ENCODE results near the gene RIMS4. TPM values are rescaled to one million over a fixed set of nuclear protein-coding genes. Genes with fewer than 3 reads are reported as not detected.
A peak's percentile ranks its signal among the peaks of the same experiment; 100 is the strongest.
"Not testable (repeated sequence)": the region's sequence is repeated elsewhere in the genome, so short reads cannot be mapped to it uniquely, and the experiment has no call there.

RIMS4 gene
- total RNA-seq, 1 donor from 2014 or later, result 3.7 TPM

DNA sequence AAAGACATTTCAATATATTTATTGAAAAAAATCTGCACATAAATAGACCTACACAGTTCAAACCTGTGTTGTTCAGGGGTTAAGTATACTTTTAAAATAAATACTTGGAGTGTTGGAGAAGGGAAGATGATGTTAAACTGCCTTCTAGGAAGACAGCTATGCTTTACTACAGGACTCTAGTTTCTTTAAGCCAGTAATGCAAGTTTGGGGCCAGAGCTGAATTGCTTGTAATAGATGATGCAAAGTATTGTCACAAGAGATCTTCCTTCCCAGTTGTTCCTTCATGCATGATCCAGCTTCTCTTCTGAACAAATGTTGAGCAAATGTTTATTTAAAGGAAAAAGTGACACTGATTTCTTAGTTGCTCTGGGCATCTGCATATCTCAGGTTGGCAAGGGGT, 20.2 kb upstream of the RIMS4 start:
- no peak for DNase-seq

DNA sequence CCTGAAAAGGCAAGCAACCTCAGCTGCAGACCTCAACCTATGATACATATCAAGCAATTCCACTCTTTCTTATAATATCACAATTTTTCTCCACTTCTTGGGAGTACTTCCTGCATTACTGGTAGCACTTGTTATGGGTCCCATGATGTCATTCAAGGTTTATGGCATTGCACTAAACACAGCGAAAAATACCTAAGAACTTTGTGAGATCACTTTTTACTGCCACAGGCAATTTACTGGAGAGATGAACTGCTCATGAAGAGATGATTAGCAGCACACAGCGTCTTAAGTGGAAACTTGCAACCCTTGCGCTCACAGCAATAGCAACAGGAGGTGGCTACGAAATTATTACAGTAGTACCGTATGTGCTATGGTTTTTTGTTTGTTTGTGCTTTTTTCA, 19.3 kb upstream of the RIMS4 start:
- DNase-seq, result no peak

DNA sequence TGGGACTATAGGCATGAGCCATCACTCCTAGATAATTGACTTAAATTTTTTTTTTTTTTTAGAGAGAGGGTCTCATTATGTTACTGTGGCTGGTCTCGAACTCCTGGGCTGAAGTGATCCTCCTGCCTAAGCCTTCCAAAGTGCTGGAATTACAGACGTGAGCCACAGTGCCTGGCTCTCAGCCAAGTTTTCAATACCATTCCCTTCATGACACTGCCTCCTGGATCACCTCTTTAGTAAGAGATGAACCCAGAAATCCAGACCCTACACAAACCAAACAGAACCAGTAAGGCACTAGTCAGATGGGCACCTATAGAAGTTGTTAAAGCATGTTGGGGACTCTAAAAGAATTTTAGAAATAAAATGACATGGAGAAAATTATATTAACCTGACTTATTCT, 18.3 kb upstream of the RIMS4 start:
- no peak for DNase-seq

DNA sequence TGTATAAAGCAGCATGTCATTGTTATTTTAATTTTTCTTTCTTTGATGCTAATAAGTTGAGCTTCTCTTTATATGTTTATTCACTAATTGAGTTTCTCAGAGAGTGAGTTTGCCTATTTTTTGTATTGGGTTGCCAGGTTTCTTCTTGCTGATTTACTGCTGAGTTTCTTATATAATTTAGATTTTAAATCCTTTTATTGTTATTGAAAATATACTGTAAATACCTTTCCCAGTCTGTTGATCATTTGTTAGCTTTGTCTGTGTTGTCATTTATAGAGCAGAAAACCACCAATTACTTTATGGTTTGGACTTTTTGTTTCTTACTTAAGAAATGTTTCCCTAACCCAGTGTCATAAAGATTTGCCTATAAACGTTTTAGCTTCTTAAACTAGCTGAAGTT, 17.1 kb upstream of the RIMS4 start:
- no peak for DNase-seq

DNA sequence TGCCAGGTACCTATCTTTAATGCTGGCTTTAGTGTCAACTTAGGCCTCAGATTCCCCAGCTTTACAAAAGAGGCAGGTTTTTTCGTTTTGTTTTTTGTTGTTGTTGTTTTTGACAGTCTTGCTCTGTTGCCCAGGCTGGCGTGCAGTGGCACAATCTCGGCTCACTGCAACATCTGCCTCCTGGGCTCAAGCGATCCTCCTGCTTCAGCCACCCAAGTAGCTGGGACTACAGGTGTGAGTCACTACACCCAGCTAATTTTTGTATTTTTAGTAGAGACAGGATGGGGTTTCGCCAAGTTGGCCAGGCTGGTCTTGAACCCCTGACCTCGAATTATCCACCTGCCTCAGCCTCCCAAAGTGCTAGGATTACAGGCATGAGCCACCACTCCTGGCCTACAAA, 11.2 kb upstream of the RIMS4 start:
- DNase-seq, result not testable (repeated sequence)

DNA sequence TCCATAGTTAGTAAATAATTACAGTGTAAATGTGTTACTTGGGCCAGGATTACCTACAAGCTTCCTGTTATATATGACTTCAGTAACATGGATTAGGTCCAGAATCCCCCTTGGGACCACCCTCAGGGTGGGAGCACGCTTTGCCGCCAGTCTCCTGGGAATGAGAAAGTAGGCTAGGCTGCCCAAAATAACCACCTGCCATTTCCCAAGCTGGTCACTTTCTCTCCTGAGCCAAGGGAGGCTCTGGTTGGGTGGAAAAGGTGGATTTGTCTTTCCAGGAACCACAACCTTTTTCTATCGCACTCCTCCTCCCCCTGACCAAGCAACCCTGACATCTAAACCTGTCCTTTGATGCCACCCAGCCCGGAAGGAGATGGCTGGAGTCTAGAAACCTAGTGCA, 9.6 kb upstream of the RIMS4 start:
- no peak for DNase-seq

DNA sequence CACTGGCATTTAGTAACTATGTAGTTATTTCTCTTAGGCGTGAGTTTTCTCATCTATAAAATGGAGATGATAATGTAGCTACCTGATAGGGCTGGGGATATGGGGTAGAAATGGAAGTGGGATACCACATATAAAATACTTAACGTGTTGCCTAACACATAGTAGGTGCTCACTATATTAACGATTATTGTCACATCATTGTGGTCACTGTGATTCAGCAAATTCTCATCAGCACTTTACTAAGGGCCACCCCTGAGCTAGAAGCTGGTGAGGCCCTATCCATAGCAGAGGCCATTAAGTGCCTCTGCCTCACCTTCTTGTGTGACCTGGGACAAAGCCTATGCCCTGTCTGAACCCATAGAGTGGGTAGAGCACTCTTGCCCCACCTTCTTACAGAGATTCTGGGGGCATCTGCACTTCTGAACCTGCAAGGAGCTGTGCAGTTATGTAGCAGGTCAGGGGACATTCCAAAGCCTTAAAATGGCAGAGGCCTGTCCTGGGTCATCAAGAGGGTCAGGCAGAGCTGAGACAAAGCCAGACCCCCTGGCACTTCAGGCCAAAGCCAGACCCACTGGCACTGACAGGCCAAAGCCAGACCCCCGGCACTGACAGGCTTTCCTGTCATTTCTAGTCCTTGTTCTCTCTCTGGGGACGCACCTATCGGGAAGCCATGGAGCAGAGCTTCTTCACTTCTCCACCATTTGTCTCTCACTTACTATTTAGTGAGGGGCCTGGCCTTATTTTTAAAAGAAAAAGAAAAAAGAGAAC, 7.0 kb upstream of the RIMS4 start:
- DNase-seq, result no peak

DNA sequence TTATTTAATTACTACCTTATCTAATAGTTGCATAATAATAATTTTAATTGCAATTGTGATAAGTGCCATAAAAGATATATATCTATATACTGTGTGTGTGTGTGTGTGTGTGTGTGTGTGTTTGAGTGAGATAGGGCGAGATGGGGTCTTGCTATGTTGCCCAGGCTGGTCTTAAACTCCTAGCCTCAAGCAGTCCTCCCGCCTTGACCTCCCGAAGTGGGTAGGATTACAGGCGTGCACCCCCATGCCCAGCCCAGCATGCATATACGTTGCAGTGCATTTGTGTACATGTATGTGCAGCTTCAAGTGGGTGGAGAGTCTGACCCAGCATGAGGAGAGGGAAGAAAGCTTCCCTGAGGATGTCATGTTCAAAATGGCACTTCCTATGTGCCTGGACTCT, 4.6 kb upstream of the RIMS4 start:
- DNase-seq, result no peak

DNA sequence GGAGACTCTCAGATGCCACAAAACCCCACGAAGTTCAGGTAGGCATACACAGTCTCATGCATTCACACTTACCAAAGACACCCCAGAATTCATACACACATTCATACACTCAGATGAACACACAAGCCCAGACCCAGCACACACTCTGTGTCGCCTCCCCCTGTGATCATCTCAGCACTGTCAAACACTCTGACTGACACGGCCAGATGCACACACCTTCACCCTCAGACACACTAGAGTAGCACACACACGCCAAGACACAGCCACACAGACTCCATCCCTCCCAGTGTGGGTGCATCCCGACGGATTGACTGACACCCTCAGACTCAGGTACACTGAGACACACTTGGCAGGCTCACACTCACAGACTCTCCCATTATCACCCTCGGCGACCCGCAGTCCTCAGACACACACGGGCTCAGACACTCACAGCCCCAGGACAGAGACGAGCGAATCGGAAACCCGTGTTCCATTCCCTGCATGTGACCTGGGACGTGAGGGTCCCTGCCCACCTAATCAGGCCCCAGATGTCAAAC, 872 bp upstream of the RIMS4 start:
- no peak for DNase-seq

DNA sequence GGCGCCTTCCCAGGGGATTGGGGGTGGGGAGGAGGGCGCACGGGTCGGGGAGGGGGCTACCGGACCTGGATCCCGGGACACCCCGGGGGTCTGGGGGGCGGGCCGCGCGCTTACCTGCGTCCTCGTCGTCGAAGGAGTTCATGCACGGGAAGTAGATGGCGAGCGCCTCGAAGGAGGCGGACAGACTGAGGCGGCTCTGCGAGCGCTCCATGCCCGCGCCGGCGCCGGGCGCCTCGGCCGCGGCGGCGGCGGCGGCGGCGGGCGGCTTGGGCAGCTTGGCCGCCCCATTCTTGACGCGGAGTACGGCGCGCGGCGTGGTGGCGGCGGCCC, 320 bp downstream of the RIMS4 start:
- DNase-seq, result no peak

DNA sequence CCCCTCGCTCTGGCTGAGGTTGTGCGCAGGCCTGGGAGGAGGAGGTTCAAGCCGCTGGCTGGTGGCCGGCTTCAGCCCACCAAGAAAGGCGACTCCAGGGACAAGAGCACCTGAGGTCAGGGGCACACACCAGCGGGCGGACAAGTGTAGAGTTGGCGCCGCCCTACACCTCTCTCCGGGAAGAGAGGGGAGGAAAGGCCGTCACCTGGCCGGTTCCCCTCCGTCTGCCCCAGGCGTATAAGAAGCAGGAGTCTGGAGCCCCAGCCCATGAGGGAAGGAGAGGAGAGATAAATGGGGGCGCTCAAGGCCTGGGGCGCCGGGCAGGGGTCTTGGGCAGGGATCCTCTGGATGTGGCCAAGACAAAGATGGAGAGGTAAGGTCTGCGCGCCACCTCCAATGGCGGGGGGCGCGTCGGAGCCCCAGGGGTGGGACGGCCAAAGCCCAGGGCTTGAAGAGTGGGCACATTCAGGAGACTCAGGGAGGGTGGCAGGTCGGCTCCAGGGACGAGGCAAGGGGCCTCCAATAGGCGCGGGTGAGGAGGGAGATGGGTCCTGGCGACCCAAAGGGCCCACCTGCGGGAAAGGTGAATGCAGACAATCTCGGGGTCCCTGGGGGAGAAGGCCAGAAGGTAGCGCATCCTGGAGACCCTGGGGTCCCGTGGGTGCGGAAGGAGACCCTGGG, 826 bp downstream of the RIMS4 start:
- DNase-seq, result no peak

DNA sequence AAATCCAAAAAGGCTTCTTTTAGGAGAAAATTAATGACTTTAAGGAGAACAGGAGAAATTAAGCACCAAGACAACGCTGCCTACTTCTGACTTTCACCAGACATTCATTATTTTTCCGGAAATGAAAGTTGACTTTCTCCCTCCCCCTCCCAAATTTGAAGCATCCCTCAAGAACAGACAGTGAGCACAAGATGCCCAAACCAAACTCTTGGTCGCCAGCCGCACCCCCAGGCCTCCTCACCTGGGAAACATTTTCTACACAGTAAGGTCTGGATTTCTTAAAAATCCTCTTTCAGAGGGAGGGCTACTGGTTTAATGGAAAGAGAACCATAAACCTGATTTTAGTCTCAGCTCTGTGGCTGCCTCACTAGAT, 2.7 kb downstream of the RIMS4 start:
- DNase-seq, result no peak

DNA sequence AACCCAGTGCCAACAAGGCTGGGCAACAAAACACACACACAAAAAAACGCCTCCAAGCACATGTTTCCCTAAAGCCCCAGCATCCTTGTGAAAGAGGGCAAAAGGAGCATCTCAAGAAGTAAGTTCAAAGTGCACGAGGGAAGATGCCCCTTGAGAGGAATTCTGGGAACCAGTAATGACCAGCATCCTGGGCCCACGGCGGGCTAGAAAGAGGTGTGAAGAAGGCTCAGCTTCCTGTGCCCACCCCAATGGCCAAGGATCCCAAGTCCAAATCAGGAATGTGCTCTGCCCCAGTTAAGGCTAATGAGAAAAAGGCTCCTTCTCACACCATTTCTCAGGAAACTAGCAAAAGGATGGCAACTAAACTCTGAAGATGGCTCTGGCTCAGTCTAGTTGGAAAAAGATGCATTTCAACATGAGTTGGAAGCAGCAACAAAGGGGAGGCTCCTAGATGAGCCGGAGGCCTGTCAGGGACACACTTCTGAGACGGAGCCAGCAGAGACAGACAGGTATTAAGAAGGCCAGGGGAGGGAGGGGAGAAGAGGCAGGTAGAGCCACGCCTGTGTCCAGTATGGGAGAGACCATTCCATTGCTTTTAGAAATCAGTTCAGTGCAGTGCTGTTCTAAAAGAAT, 3.2 kb downstream of the RIMS4 start:
- no peak for DNase-seq

DNA sequence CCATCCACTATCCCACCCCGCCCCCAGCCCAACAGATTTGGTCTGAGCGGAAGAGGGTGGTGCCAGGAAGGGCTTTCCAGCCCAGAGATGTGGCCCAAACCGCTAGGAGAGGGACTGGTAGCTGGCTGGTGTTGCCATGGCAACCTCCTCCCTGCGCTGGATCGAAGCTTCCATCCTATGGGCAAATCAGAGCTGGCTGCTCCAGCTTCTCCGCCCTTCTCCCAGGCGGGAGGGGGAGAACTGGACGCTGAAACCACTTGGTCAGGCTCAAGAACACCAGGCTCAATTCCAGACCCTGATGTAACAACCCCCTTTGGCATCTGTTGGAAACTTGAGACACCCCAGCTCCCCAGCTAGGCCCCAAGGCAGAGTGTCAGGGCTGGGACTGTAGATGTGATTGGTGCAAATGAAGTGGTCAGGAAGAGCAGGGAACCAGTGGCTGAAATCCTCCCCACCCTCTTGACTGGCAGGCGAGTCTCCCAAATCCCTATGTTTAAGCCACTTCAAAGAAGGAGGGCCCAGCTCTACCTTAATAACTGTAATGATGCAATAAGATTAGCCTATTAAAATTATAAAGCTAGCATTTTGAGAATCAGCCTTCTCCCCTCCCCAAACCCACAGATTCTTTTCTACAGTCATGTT, 4.2 kb downstream of the RIMS4 start:
- peak; percentile 98 for DNase-seq

DNA sequence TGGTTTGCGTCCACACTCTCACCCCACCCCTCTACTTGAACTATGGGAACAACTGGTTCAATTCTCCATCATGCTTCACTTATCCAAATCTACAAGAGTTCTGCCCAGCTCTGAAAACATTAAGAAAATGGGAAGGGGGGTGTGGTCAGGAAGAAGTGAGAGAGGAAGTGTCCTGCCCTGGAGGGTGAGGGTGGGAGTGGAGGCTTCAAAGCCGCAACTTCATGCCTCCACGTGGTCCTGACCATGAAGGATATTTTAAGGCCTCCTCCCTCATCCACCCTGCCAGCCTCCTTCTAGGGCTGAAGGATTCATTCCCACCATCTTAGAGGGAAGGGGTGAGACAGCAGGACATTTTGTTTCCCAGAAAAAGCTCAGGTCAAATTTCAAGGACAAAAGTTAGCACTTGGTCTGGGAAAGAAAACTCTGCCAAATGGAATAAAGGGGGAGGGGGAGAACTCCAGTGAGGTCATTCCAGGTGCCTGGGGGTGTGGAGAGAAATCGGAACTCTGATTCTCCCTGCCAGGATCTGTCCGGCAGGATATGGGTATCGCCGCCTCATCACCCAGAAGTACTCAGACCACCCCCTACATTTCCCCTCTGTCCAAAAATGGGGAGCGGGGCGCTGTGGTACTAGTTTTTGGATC, 4.9 kb downstream of the RIMS4 start:
- peak; percentile 79 for DNase-seq

DNA sequence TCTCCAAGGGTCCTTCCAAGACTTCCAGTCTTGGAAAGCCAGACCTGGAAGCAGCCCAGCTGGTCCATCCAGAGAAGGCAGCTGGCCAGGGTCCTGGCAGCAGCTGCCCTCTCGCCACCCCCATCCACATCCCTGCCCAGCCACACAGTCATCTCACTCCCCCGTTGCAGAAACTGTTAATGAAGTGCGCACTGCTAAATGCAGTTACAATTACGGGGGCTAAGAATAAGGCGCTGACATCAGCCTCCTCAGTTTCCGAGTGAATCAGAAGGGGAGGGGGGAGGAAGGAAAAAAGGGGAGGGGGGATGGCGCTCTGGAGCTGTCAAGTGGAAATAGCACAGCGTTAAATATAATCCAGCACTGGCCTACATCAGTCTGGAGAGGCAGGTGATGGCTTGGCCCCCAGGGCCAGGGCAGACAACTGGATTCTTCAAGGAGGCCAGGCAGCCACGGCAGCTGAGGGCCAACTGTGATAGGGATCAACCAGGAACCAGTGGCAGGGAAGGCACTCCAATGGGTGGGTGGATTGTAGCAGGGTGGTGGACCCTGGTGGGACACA, 6.9 kb downstream of the RIMS4 start:
- peak; percentile 92 for DNase-seq

DNA sequence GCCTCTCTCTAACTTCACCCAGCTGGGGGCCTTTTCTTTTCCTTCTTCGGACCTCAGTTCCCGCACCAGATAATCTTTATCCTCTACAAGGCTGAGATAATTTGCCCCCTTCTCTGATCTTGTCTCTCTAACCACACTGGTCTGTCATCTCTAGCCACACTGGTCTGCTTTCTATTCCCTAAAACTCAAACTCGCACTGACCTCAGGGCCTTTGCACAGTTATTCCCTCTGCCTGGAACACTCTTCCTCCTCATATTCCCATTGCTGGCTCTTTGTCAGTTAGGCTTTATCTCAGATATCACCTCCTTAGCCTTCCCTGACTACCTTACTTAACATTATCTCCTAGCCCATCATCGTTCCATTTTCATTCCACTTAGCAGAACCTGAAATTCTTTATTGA, 7.6 kb downstream of the RIMS4 start:
- no peak for DNase-seq

DNA sequence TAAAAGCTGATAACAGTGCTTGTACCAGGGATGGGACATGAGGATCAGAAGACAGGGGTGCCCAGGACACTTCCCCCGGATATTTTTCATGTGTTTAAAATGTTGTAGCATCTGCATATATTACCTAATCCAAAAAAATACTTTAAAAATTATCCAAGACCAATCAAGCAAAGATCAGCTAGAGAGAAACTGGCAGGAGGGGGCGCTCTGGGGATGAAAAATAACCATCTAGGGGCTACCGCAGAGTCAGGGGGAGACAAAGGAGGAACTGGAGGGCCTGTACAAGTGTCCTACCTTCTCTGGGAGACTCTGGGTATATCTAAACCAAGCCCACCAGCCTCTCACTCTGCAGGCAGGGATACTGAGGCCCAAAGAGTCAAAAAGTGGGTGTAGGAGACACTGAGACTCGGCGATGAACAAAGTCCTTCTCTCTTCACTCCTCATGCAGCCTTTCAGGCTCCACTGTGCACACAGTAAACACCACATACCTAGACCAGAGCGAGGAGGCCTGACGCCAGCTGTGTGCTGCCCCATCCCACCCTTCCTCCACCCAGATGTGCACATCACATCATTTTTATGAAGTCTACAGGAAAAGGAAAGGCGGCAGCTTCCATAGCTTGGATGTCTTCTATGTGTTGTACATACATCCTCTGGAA, 9.8 kb downstream of the RIMS4 start:
- DNase-seq, result no peak

DNA sequence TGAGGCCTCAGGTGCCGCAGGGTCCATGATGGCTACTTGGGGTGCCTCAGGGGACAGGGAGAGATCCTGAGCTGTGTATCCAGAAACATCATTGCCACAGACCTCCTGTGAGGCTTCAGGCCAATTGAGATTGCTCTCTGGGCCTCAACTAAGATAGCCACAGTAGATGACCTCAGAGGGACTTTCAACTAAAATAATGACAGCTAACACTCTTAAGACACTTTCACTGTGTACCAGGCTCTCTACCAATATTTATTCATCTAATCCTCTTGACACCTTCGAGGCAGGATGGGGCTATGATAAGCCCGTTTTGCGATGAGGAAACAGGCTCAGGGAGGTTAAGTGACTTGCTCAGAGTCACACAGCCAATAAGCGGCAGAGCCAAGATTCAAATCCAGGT, 10.7 kb downstream of the RIMS4 start:
- DNase-seq, result no peak

DNA sequence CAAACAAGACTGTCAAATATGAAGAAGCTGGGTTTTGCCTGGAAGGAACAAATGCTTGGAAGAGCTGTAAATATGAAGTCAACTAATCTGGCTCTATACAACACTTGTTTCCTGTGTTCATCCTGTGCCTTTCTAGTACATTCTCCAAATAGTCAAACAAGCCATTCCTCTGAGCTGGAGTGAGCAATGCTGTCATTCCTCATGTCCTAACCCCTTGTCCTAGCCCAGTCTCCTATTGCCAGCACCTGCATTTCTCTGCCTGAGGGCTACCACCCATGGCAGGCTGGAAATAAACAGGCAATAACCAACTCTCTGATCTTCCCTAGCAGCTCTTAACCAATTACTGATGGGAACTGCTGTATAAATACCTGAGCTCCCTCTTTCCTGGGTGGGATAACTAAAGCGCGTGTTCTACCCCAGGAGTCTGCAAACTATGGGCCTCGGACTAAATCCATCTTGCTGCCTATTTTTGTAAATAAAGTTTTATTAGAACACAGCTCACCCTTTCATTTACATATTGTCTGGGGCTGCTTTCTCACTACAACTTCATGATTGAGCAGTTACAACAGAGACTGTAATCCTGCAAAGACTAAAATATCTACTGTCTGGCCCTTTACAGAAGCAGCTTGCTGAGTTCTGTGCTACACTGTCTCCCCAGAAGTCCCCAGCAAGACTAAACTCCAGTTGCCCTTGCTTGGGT, 13.4 kb downstream of the RIMS4 start:
- no peak for DNase-seq

DNA sequence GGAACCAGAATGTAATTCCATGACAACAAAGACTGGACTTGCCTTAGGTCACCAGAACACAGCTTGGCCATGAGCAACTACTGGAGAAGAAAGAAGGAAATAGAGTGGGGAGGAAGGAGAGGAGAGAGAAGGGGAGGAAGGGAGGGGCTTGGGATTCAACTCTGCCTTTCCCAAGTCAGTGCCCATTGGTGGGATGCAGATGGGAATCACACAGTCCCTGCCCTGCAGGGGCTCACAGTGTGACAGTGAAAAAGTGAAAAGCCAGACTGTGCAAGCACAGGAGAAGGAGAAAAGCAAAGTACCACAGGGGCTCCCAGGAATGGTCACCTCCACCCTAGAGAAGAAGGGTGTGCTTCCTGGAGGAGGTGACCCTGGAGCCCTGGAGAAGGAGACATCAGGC, 14.0 kb downstream of the RIMS4 start:
- no peak for DNase-seq
